ENCODE measurements around the gene ANKRD23. TPM values are rescaled to one million over a fixed set of nuclear protein-coding genes. Genes with fewer than 3 reads are reported as not detected.

ANKRD23 gene
- total RNA-seq, 1 donor, result 1.3 TPM

DNA sequence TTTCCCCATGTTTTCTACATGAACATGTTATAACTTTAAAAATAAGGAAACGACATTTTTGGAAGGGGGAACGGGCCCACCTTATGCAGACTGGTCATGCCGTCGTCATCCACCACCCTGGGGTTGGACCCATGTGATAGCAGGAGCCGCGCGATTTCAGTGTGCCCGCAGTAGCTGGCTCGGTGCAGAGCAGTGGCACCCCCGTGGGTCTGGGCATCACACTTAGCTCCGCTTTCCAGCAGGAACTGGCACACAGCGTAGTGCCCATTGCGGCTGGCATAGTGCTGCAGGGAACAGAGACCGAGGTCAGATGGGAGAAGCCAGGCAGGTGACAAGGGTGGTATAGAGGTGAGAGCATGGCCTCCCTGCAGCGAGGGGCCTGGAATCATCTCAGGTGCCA lies 9.5 kb upstream of the ANKRD23 start:
- no peak for DNase-seq (ENCODE audit: low read depth)
- no peak overlapping the region for H3K4me3 ChIP-seq (ENCODE audit: low read depth, low read length)
- TF ChIP-seq, protein P1, sequence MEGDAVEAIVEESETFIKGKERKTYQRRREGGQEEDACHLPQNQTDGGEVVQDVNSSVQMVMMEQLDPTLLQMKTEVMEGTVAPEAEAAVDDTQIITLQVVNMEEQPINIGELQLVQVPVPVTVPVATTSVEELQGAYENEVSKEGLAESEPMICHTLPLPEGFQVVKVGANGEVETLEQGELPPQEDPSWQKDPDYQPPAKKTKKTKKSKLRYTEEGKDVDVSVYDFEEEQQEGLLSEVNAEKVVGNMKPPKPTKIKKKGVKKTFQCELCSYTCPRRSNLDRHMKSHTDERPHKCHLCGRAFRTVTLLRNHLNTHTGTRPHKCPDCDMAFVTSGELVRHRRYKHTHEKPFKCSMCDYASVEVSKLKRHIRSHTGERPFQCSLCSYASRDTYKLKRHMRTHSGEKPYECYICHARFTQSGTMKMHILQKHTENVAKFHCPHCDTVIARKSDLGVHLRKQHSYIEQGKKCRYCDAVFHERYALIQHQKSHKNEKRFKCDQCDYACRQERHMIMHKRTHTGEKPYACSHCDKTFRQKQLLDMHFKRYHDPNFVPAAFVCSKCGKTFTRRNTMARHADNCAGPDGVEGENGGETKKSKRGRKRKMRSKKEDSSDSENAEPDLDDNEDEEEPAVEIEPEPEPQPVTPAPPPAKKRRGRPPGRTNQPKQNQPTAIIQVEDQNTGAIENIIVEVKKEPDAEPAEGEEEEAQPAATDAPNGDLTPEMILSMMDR (IDR thresholded peaks at IDR 0.05; ENCODE audit: insufficient read depth, low read depth, low read length), result no peak

DNA sequence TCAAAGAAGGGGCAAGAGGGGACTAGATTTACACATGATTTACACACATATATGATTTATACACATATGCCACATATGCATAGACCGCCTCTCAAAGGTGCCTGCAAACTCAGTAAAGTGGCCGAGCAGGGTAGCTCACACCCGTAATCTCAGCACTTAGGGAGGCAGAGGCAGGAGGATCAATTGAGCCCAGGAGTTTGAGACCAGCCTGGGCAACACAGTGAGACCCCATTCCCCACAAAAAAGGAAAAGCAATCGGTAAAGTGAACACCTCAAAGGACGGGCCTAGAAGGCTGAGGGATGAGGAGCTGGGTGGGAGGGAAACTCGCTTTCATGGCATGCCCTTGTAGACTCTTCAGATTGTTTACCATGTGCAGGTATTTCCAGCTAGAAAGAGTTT lies 8.8 kb upstream of the ANKRD23 start:
- no peak for DNase-seq (ENCODE audit: low read depth)
- TF ChIP-seq, protein P1 (IDR thresholded peaks at IDR 0.05; ENCODE audit: insufficient read depth, low read depth, low read length), result no peak
- no peak overlapping the region for H3K4me3 ChIP-seq (ENCODE audit: low read depth, low read length)

DNA sequence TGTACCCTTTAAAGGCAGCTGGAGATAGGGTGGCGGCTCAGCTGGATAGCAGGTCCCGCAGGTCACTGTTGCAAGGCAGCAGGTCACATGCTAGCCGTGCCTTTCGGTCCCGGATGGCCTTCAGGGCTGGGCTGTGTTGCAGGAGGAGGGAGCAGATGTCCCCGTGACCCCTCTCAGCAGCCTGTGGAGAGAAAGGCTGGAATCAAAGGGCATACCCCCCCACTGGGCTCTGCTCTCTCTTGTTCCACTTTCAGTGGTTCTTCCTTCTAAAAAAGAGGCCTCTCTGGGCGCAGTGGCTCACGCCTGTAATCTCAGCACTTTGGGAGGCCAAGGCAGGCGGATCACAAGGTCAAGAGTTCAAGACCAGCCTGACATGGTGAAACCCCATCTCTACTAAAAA lies 4.4 kb upstream of the ANKRD23 start:
- DNase-seq (ENCODE audit: low read depth), result no peak
- TF ChIP-seq, protein P1 (IDR thresholded peaks at IDR 0.05; ENCODE audit: insufficient read depth, low read depth, low read length), result no peak
- no peak overlapping the region for H3K4me3 ChIP-seq (ENCODE audit: low read depth, low read length)

DNA sequence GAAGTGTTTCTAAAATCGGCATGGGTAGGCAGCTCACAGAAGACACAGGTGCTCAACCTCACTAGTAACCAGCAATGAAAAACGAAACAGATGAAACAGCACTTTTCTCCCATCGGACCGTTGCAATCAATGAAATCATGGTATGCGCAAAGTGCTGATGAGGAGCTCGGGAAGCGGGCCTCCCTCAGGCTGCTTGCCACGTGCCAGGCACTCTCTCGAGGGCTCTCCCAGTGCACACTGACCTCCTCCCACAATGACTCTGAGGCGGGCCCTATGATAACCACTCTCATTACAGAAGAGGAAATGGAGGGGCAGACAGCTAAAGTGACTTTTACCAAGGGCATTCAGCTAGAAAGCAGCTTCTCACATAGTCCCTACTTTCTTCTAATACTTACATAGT lies 3.8 kb upstream of the ANKRD23 start:
- no peak overlapping the region for H3K4me3 ChIP-seq (ENCODE audit: low read depth, low read length)
- TF ChIP-seq, protein P1 (IDR thresholded peaks at IDR 0.05; ENCODE audit: insufficient read depth, low read depth, low read length), result no peak
- no peak for DNase-seq (ENCODE audit: low read depth)

DNA sequence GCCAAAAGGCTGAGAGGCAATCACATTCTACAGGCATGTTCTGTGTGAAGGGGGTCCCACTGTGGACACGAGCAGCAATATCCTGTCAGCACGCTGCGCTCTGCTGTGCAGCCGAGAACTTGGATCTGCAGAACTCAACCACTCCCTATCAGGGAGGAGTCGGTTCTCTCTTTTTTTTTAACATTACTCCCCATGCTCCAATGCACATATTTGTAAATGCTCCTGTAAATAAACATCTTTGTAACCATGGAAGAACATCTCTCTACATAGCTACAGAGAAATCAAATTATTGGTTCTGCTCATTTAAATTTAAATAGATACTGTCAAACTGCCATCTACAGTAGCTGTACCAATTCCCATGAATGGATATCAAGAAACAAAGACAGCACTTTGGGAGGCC lies 3.0 kb upstream of the ANKRD23 start:
- no peak for DNase-seq (ENCODE audit: low read depth)
- TF ChIP-seq, protein P1 (IDR thresholded peaks at IDR 0.05; ENCODE audit: insufficient read depth, low read depth, low read length), result no peak
- no peak overlapping the region for H3K4me3 ChIP-seq (ENCODE audit: low read depth, low read length)

DNA sequence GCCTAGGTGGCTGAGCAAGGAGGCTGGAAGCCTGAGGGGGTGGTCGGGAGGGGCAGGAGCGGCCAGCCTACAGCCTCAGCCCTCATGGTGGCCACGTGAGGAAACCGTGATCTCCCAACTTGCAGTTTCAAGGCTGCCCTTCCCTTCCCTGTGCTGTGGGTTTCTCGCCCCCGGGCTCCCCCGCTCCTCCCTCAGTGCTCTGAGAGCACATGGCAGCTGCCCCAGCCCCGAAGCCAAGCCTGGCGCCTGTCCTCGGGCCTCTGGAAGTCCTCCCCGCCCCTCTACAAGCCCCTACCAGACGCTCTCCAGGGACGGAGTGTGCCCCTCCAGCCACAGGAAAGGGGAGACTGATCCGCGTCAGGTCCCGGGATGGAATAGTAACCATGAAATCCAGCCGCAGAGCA lies 586 bp upstream of the ANKRD23 start:
- DNase-seq (ENCODE audit: low read depth), result no peak
- TF ChIP-seq, protein P1 (IDR thresholded peaks at IDR 0.05; ENCODE audit: insufficient read depth, low read depth, low read length), result no peak
- no peak overlapping the region for H3K4me3 ChIP-seq (ENCODE audit: low read depth, low read length)

DNA sequence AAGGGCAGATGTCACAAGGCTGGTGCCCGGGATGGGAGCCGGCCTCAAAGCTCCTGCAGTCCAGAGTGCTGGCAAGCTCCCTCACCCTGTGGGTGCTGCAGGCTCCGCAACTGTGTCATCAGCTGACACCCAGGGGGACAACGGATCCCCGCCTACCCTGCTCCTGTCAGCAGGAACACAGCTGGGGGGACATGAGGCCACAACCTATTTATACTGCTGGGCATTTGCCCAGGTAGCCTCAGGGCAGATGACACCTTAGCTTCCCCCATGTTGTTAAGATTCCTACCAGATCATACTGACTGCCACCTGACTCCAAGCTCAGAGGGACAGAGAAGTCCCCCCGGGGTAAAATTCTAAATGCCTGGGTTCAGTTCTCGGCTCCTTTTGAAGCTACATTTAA lies 1.2 kb downstream of the ANKRD23 start:
- H3K4me3 ChIP-seq (ENCODE audit: low read depth, low read length), result no peak overlapping the region
- DNase-seq (ENCODE audit: low read depth), result no peak
- TF ChIP-seq, protein P1 (IDR thresholded peaks at IDR 0.05; ENCODE audit: insufficient read depth, low read depth, low read length), result no peak

All from fibroblast of villous mesenchyme (primary cell).